Naive B cell (primary cell): ENCODE results near the gene DOCK9. TPM values are rescaled to one million over a fixed set of nuclear protein-coding genes. Genes with fewer than 3 reads are reported as not detected.
A peak's percentile ranks its signal among the peaks of the same experiment; 100 is the strongest.

ENCODE experiments used
- ATAC-seq, 2 donors: fragments of 150-1000 bp; cut with Tn5 transposase; 2 replicates each; pipeline ENCODE4 v1.10.0; 2021; ENCODE audit warnings: low read depth in 2 of 2, mild to moderate bottlenecking in 2 of 2, moderate library complexity in 2 of 2
- DNase-seq: peaks from one replicate; pipeline ENCODE4 v3.0.0; 2022
- H3K27ac Mint-ChIP-seq, 6 donors: one replicate each; pipeline ENCODE4 v1.8.0; 2020 to 2022; ENCODE audit warnings: mild to moderate bottlenecking in 6 of 6, mixed read lengths in 6 of 6, moderate library complexity in 5 of 6, inconsistent platforms in 2 of 6
- H3K27me3 Mint-ChIP-seq, 3 donors: one replicate each; pipeline ENCODE4 v1.8.0; 2021 to 2022; ENCODE audit warnings: mixed read lengths in 3 of 3, mild to moderate bottlenecking in 1 of 3
- H3K36me3 Mint-ChIP-seq, 2 donors: one replicate each; pipeline ENCODE4 v1.8.0; 2020 to 2022; ENCODE audit warnings: mixed read lengths in 2 of 2, inconsistent platforms in 1 of 2, mild to moderate bottlenecking in 1 of 2
- H3K4me1 Mint-ChIP-seq, 3 donors: one replicate each; pipeline ENCODE4 v1.8.0; 2020 to 2022; ENCODE audit warnings: mixed read lengths in 3 of 3, inconsistent platforms in 1 of 3, mild to moderate bottlenecking in 1 of 3, moderate library complexity in 1 of 3
- H3K4me3 Mint-ChIP-seq, 8 donors: one replicate each; pipeline ENCODE4 v1.8.0; 2020 to 2022; ENCODE audit warnings: mild to moderate bottlenecking in 8 of 8, mixed read lengths in 8 of 8, moderate library complexity in 8 of 8, inconsistent platforms in 2 of 8
- H3K9me3 Mint-ChIP-seq, 7 donors: one replicate each; pipeline ENCODE4 v1.8.0; 2020 to 2022; ENCODE audit warnings: mixed read lengths in 7 of 7, mild to moderate bottlenecking in 5 of 7, inconsistent platforms in 2 of 7, moderate library complexity in 1 of 7
- polyA plus RNA-seq, 6 donors: library from polyadenylated mRNA; unstranded; fragments of 300-500 nt; fragmentation: Illumina TruSeq; gene quantifications; one replicate each; pipeline ENCODE4 v1.2.3, GENCODE V29; 2021; ENCODE audit warnings: low read depth in 6 of 6

Gene DOCK9
- polyA plus RNA-seq, 6 donors from 2014 or later, result 0.98 to 5.2 (median 2.3) TPM; not detected in 1

DNA sequence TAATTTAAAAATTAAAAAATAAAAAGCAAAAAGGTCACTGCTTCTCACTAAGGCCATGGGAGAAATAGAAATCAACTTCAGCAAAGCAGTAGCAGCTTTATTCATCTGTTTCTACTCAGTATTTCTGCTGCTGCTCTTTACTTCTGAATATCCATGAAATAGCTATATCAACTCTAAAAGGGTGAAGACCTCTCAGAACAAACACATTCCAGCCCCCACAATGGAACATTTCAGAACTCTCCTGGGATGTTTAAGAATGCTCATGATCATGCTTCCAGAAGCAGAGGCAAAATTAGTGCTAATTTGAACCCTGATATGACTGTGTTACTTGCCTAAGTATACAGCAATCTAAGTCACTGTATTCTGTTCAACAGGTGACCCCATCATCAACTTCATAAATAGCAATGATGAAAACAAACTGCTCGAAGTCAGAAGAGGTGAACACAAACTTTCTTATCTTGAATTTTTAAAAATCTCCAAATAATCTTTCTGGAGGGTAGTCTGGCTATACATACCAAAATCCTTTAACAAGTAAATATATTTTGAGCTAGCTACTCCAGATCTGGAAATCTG lies 29.6 kb upstream of the DOCK9 start:
- Mint-ChIP-seq H3K9me3 (no peaks in the 10 kb centered on the region), H3K27ac (no peak overlapping the region), H3K27me3 (peaks cover 0 to 10% (median 6%) of the 10 kb centered on the region in 3 donors), H3K4me1 (peaks cover 0 to 7% (median 0%) of the 10 kb centered on the region in 3 donors), H3K4me3 (no peak overlapping the region), H3K36me3 (peaks cover 0 to 1% of the 10 kb centered on the region in 2 donors)
- DNase-seq (no peak), ATAC-seq (no peak)

DNA sequence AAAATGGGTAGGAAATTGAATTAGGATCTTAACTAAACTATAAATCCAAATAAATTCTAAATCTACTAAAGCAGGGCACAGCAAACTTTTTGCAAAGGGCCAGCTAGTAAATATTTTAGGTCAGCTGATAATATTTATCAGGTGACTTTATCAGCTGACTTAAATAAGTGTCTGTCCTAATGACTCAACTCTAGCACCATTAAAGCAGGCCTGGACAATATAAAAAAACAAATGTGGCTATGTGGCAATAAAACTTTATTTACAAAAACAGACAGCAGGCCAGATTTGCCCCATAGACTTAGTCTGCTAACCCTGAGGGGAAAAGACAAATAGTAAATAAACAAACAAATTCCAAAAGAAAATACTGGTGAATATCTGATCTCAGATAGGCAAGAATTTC lies 27.7 kb upstream of the DOCK9 start:
- no peak overlapping the region for H3K4me3 Mint-ChIP-seq
- H3K4me1 Mint-ChIP-seq, result peaks cover 0 to 13% (median 0%) of the 10 kb centered on the region in 3 donors
- peaks cover 0 to 10% (median 6%) of the 10 kb centered on the region in 3 donors for H3K27me3 Mint-ChIP-seq
- peaks cover 0 to 4% of the 10 kb centered on the region in 2 donors for H3K36me3 Mint-ChIP-seq
- DNase-seq, result no peak
- no peak for ATAC-seq
- peak overlapping the region in 1 of 6 donors; percentile 65 for H3K27ac Mint-ChIP-seq
- H3K9me3 Mint-ChIP-seq, result no peaks in the 10 kb centered on the region

DNA sequence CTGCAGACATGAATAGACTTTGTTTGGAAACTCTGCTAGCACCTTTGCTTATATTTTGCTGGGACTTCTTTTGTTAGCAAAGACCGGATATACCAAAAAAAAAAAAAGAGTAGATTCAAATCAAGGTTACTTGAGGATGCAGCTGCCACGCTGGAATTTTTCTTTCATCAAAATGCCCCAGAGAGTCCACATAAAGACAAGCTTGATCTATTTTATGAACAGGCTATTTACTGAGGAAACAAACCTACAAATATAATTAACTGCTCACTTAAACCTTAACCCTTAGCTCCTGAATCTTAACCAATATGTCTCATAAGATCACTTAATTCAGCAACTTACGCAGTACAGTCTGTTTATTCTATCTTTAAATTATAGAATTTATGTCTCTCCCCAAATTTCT lies 27.1 kb upstream of the DOCK9 start:
- Mint-ChIP-seq H3K4me1 (peaks cover 0 to 19% (median 0%) of the 10 kb centered on the region in 3 donors), H3K36me3 (peaks cover 0 to 4% of the 10 kb centered on the region in 2 donors), H3K4me3 (no peak overlapping the region), H3K27me3 (peaks cover 0 to 10% (median 6%) of the 10 kb centered on the region in 3 donors), H3K9me3 (no peaks in the 10 kb centered on the region), H3K27ac (peak overlapping the region in 1 of 6 donors; percentile 13)
- DNase-seq (no peak), ATAC-seq (no peak)

DNA sequence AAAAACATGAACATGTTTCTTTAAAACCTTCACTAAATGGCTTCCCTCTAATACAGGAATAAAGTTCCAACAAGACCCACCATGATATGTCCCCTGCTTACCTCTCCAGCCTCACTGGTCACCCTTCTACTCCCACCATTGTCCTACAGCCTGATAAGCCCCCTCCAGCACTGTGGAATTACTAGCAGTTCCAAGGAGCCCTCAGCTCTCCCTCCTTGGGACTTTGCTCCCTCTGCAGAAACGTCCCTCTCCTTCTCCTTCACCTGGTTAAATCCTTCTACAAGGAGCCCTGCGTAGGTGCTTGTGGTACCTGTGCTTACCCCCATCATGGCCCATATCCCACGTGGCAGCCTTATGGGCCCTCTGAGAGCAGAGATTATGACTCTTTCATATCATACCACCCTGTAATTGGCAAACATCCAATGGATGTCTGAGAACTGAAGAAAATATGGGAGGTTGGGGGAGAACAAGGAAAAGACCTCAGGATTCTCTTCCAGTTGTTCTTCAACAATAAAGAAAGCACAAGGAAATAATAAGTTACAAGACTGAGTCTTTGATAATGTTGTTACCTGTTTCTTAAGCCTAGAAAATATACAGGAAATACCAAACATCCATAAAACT lies 26.1 kb upstream of the DOCK9 start:
- Mint-ChIP-seq H3K4me3 (no peak overlapping the region), H3K36me3 (peaks cover 0 to 4% of the 10 kb centered on the region in 2 donors), H3K27ac (peak overlapping the region in 2 of 6 donors; percentile 4 to 27), H3K9me3 (no peaks in the 10 kb centered on the region), H3K27me3 (peaks cover 0 to 10% (median 6%) of the 10 kb centered on the region in 3 donors), H3K4me1 (peaks cover 6 to 28% (median 8%) of the 10 kb centered on the region in 3 donors)
- ATAC-seq (no peak), DNase-seq (no peak)

DNA sequence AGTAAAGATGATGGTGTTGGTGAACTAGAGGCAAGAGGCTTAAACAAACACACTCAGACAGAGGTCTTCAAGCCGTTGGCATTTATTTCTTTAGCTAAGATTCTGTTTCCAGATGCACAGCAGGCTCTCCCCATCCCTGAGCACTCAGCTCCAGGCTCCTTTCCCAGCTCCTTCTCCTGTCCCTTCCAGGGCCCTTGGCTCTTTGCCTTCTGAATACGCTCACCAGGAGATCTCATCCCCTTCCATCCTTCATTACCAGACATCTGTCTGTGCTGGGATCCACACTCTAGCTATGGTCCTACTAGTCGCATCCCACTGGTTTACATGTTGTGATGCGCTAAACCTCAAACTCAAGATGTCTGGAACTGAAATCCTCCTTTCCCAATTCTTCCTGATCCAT lies 25.3 kb upstream of the DOCK9 start:
- H3K27ac Mint-ChIP-seq, result peak overlapping the region in 1 of 6 donors; percentile 40
- no peaks in the 10 kb centered on the region for H3K9me3 Mint-ChIP-seq
- no peak overlapping the region for H3K4me3 Mint-ChIP-seq
- peaks cover 0 to 4% of the 10 kb centered on the region in 2 donors for H3K36me3 Mint-ChIP-seq
- peaks cover 9 to 31% (median 14%) of the 10 kb centered on the region in 3 donors for H3K4me1 Mint-ChIP-seq
- no peak for ATAC-seq
- no peak for DNase-seq
- peaks cover 0 to 10% (median 6%) of the 10 kb centered on the region in 3 donors for H3K27me3 Mint-ChIP-seq

DNA sequence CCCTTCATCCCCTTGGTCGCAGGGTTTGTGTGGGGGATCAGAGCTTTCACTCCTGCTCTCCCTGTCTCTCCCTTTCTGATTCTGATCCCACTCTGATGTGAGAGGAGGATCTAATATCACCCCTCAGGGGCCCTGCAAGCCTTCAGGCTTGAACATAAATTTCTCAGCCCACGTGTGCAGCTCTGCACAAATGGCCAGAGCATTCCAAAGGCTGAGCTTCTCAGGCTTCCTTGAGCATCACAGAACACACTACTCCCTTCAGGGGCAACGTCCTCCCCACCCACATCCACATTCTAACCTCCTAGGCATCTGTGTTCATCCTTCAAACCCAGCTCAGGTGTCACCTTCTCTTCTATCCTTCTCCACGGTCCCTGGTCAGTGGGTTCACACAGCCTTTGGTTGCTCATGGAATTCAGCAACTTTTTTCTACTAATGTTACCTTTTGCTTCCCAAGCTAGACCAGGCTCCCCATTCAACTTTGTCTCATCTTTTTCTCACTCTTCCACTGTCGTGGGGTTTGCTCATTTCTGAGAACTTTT lies 24.4 kb upstream of the DOCK9 start:
- peaks cover 0 to 10% (median 6%) of the 10 kb centered on the region in 3 donors for H3K27me3 Mint-ChIP-seq
- H3K4me1 Mint-ChIP-seq, result peaks cover 9 to 31% (median 14%) of the 10 kb centered on the region in 3 donors
- H3K27ac Mint-ChIP-seq, result no peak overlapping the region
- H3K4me3 Mint-ChIP-seq, result no peak overlapping the region
- ATAC-seq (no peak), DNase-seq (no peak)
- peaks cover 0 to 4% of the 10 kb centered on the region in 2 donors for H3K36me3 Mint-ChIP-seq
- no peaks in the 10 kb centered on the region for H3K9me3 Mint-ChIP-seq

DNA sequence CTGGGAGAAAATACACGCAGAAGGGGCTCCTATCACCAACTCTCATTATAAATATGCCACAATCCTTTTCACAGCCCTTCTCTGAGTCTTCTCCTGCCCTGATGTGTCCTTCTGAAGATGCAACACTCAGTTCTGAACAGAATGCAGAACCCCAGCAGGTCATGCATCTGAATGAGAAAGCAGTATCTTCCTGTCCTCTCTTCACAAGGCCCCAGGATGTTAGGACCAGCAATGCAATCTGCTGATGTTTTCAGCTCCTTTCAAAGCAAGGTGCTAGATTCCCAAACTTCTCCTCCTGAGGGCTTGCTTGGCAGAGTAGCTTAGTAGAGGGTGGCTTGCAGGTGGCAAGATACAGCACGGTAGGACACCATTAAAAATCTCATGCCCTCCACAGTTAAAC lies 22.3 kb upstream of the DOCK9 start:
- H3K27ac Mint-ChIP-seq, result no peak overlapping the region
- H3K4me1 Mint-ChIP-seq, result peaks cover 9 to 34% (median 14%) of the 10 kb centered on the region in 3 donors
- DNase-seq (no peak), ATAC-seq (no peak)
- no peak overlapping the region for H3K4me3 Mint-ChIP-seq
- H3K36me3 Mint-ChIP-seq, result peaks cover 0 to 5% of the 10 kb centered on the region in 2 donors
- H3K9me3 Mint-ChIP-seq, result no peaks in the 10 kb centered on the region
- H3K27me3 Mint-ChIP-seq, result peaks cover 0 to 10% (median 6%) of the 10 kb centered on the region in 3 donors

DNA sequence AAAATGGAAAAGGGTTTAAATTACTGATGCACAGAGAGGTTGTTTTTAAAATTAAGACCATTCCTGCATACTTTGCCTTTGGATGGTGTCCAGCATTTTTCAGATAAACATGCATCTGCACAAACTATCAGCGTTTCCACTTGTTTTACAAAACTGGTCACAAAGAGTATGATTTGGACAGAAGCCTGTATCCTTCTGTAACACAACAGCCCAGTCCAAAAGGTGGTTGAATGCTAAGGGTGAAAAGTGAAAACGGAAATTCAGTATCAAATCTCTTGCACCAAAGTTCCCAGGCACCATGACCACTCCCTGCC lies 21.7 kb upstream of the DOCK9 start:
- Mint-ChIP-seq H3K27ac (no peak overlapping the region), H3K9me3 (no peaks in the 10 kb centered on the region), H3K36me3 (peaks cover 0 to 7% of the 10 kb centered on the region in 2 donors), H3K4me3 (no peak overlapping the region), H3K27me3 (peaks cover 0 to 10% (median 6%) of the 10 kb centered on the region in 3 donors), H3K4me1 (peaks cover 9 to 34% (median 14%) of the 10 kb centered on the region in 3 donors)
- no peak for ATAC-seq
- no peak for DNase-seq

DNA sequence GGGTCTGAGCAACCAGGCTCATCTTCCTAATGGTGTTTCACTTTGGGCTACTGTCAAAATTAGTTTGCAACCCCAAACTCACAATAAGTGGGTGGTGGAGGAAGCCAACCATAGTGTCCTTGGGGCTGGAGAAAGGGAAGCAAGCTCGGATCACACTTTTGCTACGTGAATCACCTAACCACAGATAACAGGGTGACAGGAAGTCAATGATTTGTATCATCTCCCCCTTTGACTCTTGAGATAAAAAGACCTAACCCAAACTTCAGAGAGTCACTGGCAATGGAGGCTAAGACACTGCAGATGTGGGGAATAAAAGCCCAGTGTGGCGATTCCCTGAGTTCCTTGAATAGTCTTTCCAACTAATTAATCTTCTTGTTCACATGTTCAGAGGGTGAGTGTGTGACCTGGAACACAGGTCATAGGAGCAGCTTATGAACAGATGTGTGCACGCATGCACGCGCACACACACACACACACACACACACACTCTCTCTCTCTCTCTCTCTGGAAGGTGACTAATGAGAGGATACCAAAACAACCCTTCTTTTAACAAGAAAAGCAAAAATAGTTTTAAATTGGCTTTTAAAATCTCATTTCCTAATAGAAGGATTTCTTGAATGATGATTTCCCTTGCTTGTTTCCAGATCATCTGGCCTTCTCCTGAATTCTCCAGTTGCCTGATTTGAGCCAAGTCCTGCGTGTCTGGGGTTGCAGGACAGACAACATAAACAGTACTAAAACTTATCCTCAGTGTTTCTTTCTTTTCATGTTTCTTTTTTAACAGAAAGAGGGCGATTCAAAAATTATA lies 21.2 kb upstream of the DOCK9 start:
- Mint-ChIP-seq H3K4me3 (no peak overlapping the region), H3K36me3 (peaks cover 0 to 7% of the 10 kb centered on the region in 2 donors), H3K27me3 (peaks cover 0 to 9% (median 5%) of the 10 kb centered on the region in 3 donors), H3K4me1 (peaks cover 9 to 34% (median 14%) of the 10 kb centered on the region in 3 donors), H3K27ac (peak overlapping the region in 1 of 6 donors; percentile 63), H3K9me3 (no peaks in the 10 kb centered on the region)
- DNase-seq (no peak), ATAC-seq (peak in 1 of 2 donors; percentile 21)

DNA sequence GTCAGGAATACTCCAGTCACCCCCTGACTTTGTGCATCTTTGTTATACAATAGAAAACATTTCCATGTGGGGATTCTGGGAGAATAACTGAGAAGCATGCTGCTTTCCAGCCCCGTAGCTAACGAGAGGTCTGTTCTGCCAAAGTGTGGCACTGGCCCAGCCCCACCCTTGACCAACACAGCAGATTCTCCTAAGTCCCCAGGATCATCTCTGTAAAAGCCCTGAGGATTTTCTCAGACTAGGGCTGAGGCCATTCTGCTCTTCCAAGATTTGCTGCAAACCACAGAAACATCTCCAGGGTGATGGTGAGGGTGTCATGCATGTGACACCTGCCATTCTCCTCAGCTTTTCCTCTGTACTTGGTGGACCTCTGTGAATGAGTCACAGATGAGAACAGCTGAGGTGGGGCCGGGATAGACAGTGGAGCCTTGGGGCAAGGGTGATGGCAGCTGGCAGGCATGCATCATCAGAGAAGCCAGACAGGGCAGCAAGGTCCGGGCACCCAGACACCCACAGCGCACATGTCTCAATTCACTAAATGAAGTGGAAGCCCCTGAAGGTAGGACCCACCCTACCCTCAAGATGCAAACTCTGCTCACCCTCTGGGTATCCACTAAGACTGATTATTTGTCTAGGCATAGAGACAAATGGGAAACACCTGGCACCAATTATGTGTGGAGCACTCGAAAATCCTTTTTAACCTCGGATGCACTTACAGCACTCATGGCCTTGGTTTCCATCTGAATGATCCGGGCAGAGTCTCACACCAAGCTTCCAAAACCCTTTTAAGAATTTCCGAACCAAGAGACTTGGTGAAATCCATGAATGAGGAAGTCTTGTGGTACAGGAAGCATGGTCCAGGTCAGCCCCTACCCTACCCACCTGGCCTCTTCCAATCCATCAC lies 20.1 kb upstream of the DOCK9 start:
- Mint-ChIP-seq H3K27ac (peak overlapping the region in 2 of 6 donors; percentile 33 to 38), H3K4me1 (peaks cover 9 to 28% (median 14%) of the 10 kb centered on the region in 3 donors), H3K36me3 (peaks cover 0 to 7% of the 10 kb centered on the region in 2 donors), H3K9me3 (no peaks in the 10 kb centered on the region), H3K27me3 (no peaks in the 10 kb centered on the region), H3K4me3 (no peak overlapping the region)
- DNase-seq (no peak), ATAC-seq (no peak)

DNA sequence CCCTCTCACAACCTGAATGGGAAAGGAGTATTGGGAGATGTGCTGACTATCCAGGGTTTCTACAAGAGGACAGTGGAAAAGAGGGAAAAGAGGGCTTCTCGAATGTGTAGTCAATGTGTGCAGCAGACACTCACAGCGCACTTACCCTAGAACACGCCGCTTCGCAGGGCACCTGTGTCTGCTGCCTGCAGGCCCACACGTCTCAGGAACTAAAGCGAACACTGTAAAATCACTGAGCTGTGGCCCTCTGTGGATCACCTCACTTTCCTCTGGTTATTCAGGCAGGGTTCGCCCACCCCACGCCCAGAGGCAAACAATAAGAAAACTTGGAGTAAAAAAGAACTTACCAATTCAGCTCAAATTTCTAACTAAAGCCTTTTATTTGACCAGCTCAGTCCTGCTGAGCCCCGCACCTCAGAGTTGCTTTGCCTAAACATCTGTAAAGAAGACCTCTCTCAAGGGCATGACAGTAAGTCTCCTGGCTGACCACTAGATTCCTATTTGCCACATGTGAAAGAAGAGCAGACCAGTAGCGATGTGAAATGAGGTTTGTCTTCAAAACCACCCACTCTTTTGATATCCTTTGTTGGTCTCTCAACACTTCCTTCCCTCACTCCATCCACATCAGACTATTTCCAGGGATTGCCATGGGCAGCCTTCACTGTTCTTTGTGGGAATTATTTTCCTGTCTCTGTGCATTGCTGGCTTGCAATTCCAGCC lies 19.3 kb upstream of the DOCK9 start:
- Mint-ChIP-seq H3K4me3 (no peak overlapping the region), H3K27ac (peak overlapping the region in 1 of 6 donors; percentile 38), H3K4me1 (peaks cover 9 to 28% (median 14%) of the 10 kb centered on the region in 3 donors), H3K9me3 (no peaks in the 10 kb centered on the region), H3K36me3 (peaks cover 0 to 4% of the 10 kb centered on the region in 2 donors), H3K27me3 (no peaks in the 10 kb centered on the region)
- no peak for ATAC-seq
- no peak for DNase-seq

DNA sequence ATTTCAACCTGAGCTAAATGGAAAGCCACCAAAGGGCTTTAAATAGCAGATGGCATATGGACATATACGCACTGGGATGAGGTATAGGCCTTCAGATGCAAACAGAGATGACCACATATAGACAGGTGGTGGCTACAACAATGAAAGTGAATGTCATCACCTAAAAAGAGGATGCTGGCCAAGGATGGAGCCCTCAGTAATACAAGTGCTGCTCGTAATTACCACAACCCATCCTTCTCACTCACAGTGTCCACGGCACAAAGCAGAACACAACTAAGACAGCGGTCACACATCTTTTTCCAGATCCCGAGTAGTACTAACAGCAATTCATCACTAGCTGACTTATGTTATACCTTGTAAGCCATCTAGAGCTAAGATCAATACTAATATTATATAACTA lies 18.2 kb upstream of the DOCK9 start:
- ATAC-seq, result no peak
- H3K9me3 Mint-ChIP-seq, result no peaks in the 10 kb centered on the region
- H3K27me3 Mint-ChIP-seq, result no peaks in the 10 kb centered on the region
- H3K4me1 Mint-ChIP-seq, result peaks cover 9 to 27% (median 14%) of the 10 kb centered on the region in 3 donors
- H3K27ac Mint-ChIP-seq, result no peak overlapping the region
- no peak for DNase-seq
- peaks cover 0 to 4% of the 10 kb centered on the region in 2 donors for H3K36me3 Mint-ChIP-seq
- no peak overlapping the region for H3K4me3 Mint-ChIP-seq
